GM12875 (cell line): ENCODE measurements around the gene AVPI1.
"Not testable (repeated sequence)": the region's sequence is repeated elsewhere in the genome, so short reads cannot be mapped to it uniquely, and the experiment has no call there.

ENCODE experiments used
- H3K4me3 ChIP-seq: one replicate; pipeline ENCODE4 v1.5.1; 2011; ENCODE audit warnings: low read depth, low read length, control low read depth
- TF ChIP-seq, protein P1 (sequence below): IDR thresholded peaks from 2 replicates; pipeline ENCODE4 v1.5.1; 2011; ENCODE audit warnings: low read depth, mild to moderate bottlenecking, control low read depth, inconsistent platforms, low read length, moderate library complexity, borderline replicate concordance; ENCODE audit not compliant: insufficient read depth

Gene AVPI1

DNA sequence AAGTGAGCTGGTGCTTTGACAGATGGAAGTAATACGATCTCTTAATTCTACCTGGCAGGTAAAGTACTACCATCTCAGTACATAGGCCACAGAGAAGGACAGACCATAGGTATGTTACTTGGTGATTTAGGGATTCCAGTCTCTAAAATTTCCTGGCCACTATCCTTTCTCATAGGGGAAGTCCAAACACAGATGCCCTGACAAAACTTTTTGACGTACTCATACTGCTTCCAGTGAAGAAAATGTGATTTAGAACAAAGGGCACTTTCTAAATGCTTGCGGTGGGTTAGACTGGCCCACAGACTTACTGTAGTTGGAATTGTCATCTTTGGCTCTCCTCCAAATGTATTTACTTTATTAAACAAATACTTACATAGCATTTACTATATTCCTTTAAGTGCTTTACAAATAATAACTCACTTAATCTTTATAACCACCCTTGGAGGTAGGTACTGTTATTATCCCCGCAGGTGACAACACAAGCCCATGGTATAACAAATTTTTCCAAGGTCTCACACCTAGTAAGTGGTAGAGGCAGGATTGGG lies 43.5 kb downstream of the AVPI1 start:
- no peak overlapping the region for H3K4me3 ChIP-seq
- TF ChIP-seq, protein P1, sequence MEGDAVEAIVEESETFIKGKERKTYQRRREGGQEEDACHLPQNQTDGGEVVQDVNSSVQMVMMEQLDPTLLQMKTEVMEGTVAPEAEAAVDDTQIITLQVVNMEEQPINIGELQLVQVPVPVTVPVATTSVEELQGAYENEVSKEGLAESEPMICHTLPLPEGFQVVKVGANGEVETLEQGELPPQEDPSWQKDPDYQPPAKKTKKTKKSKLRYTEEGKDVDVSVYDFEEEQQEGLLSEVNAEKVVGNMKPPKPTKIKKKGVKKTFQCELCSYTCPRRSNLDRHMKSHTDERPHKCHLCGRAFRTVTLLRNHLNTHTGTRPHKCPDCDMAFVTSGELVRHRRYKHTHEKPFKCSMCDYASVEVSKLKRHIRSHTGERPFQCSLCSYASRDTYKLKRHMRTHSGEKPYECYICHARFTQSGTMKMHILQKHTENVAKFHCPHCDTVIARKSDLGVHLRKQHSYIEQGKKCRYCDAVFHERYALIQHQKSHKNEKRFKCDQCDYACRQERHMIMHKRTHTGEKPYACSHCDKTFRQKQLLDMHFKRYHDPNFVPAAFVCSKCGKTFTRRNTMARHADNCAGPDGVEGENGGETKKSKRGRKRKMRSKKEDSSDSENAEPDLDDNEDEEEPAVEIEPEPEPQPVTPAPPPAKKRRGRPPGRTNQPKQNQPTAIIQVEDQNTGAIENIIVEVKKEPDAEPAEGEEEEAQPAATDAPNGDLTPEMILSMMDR: no peak

DNA sequence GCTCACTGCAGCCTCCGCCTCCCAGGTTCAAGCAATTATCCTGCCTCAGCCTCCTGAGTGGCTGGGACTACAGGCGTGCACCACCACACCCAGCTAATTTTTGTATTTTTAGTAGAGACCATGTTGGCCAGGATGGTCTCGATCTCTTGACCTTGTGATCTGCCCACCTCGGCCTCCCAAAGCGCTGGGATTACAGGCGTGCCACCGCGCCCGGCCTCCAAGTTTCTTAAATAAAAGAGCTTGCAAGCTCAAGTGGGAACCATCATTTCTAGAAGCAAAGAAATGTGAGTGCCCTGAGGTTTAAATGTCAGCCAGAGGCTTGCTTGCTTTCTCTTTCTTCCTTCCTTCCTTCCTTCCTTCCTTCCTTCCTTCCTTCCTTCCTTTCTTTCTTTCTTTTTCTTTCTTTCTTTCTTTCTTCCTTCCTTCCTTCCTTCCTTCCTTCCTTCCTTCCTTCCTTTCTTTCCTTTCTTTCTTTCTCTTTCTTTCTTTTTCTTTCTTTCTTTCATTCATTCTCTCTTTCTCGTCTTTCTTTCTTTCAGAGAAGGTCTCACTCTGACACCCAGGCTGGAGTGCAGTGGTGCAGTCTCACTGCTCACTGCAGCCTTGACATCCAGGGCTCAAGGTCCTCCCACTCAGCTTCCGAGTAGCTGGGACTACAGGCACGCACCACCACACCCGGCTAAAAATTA lies 44.4 kb downstream of the AVPI1 start:
- not testable (repeated sequence) for H3K4me3 ChIP-seq

DNA sequence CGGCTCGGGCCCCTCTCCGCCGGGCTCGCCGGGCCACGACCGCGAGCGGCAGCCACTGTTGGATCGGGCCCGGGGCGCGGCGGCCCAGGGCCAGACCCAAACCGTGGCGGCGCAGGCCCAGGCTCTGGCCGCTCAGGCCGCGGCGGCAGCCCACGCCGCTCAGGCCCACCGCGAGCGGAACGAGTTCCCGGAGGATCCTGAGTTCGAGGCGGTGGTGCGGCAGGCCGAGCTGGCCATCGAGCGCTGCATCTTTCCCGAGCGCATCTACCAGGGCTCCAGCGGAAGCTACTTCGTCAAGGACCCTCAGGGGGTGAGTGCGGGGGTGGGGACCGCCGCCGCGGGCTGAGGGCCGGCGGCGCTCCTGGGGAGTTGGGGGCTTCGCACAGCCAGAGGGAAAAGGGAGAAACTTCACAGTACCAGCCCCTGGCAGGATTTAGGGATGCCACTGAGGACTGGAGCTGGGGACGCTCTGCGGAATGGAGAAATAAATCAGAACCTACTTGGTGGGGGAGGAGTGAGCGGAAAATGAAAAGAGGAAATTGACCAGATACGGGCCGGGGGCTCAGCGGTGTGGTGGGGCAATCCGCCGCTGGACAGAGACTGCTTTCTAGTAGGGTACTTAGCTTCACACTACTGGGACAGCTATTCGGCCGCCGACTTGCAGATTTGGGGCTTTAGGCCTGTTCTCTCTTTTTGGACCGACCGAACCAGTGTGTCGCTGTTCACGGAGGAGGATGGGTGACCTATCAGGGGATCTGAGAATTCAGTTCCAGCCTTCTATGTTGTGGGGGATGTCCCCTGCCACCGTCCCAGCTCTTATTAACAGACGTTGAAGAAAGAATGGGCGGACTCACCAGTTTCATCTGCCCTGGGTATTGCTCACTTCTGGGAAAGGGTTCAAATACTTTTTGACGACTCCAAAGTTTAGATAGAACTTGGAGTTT lies 45.9 kb downstream of the AVPI1 start:
- TF ChIP-seq, protein P1: no peak

DNA sequence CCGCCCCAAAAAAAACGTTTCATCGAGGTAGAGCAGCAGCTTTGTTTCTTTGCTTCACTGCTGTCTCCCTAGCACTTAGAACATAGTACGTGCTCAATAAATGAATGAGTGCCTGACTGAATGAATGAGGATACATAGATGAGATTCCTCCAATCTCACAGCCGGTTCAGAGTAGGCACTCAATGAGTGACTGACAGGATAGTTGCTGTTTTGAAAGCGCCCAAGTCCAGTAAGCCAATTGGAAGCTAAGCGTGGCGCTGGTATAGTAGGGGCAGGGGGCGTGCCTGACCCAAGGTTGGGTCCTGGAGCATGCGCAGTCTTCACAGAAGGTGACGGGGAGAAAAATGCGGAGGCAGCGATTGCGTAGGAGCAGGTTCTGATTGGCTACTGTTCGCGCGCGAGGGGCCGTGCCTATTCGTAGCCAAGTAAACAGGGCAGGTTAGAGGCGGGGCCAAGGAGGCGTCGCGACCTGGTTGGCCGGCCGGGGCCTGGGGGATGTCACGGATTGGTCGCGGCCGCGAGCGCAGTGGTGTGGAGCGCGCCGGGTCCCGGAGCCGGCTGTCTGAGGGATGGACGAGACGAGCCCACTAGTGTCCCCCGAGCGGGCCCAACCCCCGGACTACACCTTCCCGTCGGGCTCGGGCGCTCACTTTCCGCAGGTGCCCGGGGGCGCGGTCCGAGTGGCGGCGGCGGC lies 46.7 kb downstream of the AVPI1 start, which contains the start of gene PI4K2A:
TSS of gene PI4K2A (plus strand) at position 498 of the 694 bp plus-strand sequence. CDS start at position 570, 72 bp downstream.
- peak within 1 kb of the TSS; percentile 89 for H3K4me3 ChIP-seq
- TF ChIP-seq, protein P1: no peak

More for the DNA sequence above, 45.9 kb downstream of the AVPI1 start:
- H3K4me3 ChIP-seq: peak overlapping the region; percentile 89

DNA sequence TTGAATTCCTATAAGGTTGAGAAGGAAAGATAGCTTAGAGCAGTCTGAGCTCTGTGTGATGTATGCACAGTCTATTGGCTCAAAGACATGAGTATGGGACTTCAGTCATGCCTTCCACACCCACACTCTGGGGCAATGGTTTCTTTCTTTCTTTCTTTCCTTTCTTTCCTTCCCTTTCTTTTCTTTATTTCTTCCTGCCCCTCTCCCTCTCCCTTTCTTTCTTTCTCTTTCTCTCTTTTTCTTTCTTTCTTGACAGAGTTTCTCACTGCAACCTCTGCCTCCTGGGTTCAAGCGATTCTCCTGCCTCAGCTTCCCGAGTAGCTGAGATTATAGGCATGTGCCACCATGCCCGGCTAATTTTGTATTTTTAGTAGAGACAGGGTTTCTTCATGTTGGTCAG lies 48.0 kb downstream of the AVPI1 start:
- not testable (repeated sequence) for H3K4me3 ChIP-seq

DNA sequence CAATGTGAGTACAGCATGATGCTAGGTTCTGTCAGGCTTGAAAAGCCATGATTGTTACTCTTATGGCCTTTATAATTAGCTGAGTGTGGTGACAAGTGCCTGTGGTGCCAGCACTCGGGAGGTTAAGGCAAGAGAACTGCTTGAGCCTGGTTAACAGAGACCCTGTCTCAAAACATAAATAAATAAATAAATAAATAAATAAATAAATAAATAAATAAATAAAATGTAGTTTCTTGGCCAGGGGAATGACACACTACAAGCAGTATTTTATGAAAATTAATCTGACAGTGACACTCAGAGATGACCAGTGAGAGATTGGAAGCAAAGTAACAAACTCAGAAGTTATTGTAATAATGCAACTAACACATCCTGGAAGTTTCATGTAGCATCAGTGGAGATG lies 51.5 kb downstream of the AVPI1 start:
- TF ChIP-seq, protein P1: no peak
- no peak overlapping the region for H3K4me3 ChIP-seq

DNA sequence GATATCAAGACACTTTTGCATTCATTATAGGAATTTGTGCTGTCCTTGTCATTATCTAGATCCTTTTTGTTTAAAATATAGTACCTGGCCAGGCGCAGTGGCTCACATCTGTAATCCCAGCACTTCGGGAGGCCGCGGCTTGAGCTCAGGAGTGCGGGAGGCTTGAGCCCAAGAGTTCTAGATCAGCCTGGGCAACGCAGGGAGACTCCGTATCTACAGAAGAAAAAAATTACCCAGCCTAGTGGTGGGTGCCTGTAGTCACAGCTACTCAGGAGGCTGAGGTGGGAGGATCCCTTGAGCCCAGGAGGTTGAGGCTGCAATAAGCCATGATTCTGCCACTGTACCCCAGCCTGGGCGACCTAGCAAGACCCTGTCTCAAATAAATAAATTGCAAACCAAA lies 53.1 kb downstream of the AVPI1 start:
- TF ChIP-seq, protein P1: no peak
- no peak overlapping the region for H3K4me3 ChIP-seq
